Activated naive CD4-positive, alpha-beta T cell treated with anti-CD3 and anti-CD28 coated beads, Interleukin-2, amount 50 U/mL, for 72 hours (primary cell): ENCODE results near the gene CTNNA1. TPM values are rescaled to one million over a fixed set of nuclear protein-coding genes. Genes with fewer than 3 reads are reported as not detected.
"Not testable (repeated sequence)": the region's sequence is repeated elsewhere in the genome, so short reads cannot be mapped to it uniquely, and the experiment has no call there.

ENCODE experiments used
- ATAC-seq, 2 donors: fragments of 150-1000 bp; cut with Tn5 transposase; 2 replicates each; pipeline ENCODE4 v1.10.0; 2021; ENCODE audit warnings: mild to moderate bottlenecking in 2 of 2, moderate library complexity in 2 of 2
- DNase-seq, 2 donors: peaks; one replicate each; pipeline ENCODE4 v3.0.0; 2021 to 2022; ENCODE audit warnings: low spot score in 2 of 2
- H3K27ac Mint-ChIP-seq, 2 donors: one replicate each; pipeline ENCODE4 v1.8.0; 2022; ENCODE audit warnings: mild to moderate bottlenecking in 2 of 2, mixed read lengths in 2 of 2
- H3K36me3 Mint-ChIP-seq, 2 donors: one replicate each; pipeline ENCODE4 v1.8.0; 2022; ENCODE audit warnings: mixed read lengths in 2 of 2
- H3K9me3 Mint-ChIP-seq, 2 donors: one replicate each; pipeline ENCODE4 v1.8.0; 2022; ENCODE audit warnings: mixed read lengths in 2 of 2
- total RNA-seq, 2 donors: library from RNA; stranded (reverse); gene quantifications; one replicate each; pipeline ENCODE4 v1.2.3, GENCODE V29; 2022

The CTNNA1 gene
- total RNA-seq, 2 donors from 2014 or later, result 89.2 to 224 TPM

- ATAC-seq (no peak), DNase-seq (no peak)
- H3K9me3 Mint-ChIP-seq, result no peaks in the 10 kb centered on the region
- no peaks in the 10 kb centered on the region for H3K36me3 Mint-ChIP-seq
- no peak overlapping the region for H3K27ac Mint-ChIP-seq
Observed at GRCh38 chr5:138819081-138819480, 65.9 kb downstream of the CTNNA1 start.

- no peaks in the 10 kb centered on the region for H3K36me3 Mint-ChIP-seq
- no peak overlapping the region for H3K27ac Mint-ChIP-seq
- ATAC-seq, result no peak
- H3K9me3 Mint-ChIP-seq, result no peaks in the 10 kb centered on the region
- no peak for DNase-seq
Observed at GRCh38 chr5:138820695-138821094, 67.5 kb downstream of the CTNNA1 start.

- no peak overlapping the region for H3K27ac Mint-ChIP-seq
- ATAC-seq, result peak; percentile 13 to 45
- no peak for DNase-seq
- H3K36me3 Mint-ChIP-seq, result no peaks in the 10 kb centered on the region
- no peaks in the 10 kb centered on the region for H3K9me3 Mint-ChIP-seq
Observed at GRCh38 chr5:138824516-138824915, 71.3 kb downstream of the CTNNA1 start.

GRCh38 chr5:138824924-138825863 lies 72.0 kb downstream of the CTNNA1 start:
- Mint-ChIP-seq H3K27ac (no peak overlapping the region), H3K9me3 (no peaks in the 10 kb centered on the region), H3K36me3 (no peaks in the 10 kb centered on the region)
- DNase-seq (no peak), ATAC-seq (peak; percentile 43 to 78)

- no peaks in the 10 kb centered on the region for H3K36me3 Mint-ChIP-seq
- DNase-seq (no peak), ATAC-seq (no peak)
- no peak overlapping the region for H3K27ac Mint-ChIP-seq
- no peaks in the 10 kb centered on the region for H3K9me3 Mint-ChIP-seq
Observed at GRCh38 chr5:138828556-138828955, 75.3 kb downstream of the CTNNA1 start.

- H3K9me3 Mint-ChIP-seq, result no peaks in the 10 kb centered on the region
- ATAC-seq (peak in 1 of 2 donors; percentile 24), DNase-seq (no peak)
- H3K27ac Mint-ChIP-seq, result no peak overlapping the region
- H3K36me3 Mint-ChIP-seq, result no peaks in the 10 kb centered on the region
Observed at GRCh38 chr5:138829341-138829740, 76.1 kb downstream of the CTNNA1 start.

GRCh38 chr5:138831703-138832102 lies 78.5 kb downstream of the CTNNA1 start:
- no peak for ATAC-seq
- H3K36me3 Mint-ChIP-seq, result no peaks in the 10 kb centered on the region
- no peaks in the 10 kb centered on the region for H3K9me3 Mint-ChIP-seq
- no peak overlapping the region for H3K27ac Mint-ChIP-seq
- no peak for DNase-seq

- no peak overlapping the region for H3K27ac Mint-ChIP-seq
- DNase-seq, result no peak
- ATAC-seq, result no peak
- no peaks in the 10 kb centered on the region for H3K36me3 Mint-ChIP-seq
- H3K9me3 Mint-ChIP-seq, result no peaks in the 10 kb centered on the region
Observed at GRCh38 chr5:138832218-138832617, 79.0 kb downstream of the CTNNA1 start.

- DNase-seq, result no peak
- no peak for ATAC-seq
- H3K27ac Mint-ChIP-seq, result no peak overlapping the region
- H3K9me3 Mint-ChIP-seq, result no peaks in the 10 kb centered on the region
- H3K36me3 Mint-ChIP-seq, result no peaks in the 10 kb centered on the region
Observed at GRCh38 chr5:138833080-138833479, 79.9 kb downstream of the CTNNA1 start.

- DNase-seq (no peak), ATAC-seq (no peak)
- Mint-ChIP-seq H3K9me3 (no peaks in the 10 kb centered on the region), H3K27ac (no peak overlapping the region), H3K36me3 (no peaks in the 10 kb centered on the region)
Observed at GRCh38 chr5:138833726-138834480, 80.7 kb downstream of the CTNNA1 start.

- not testable (repeated sequence) for ATAC-seq, DNase-seq, H3K9me3 Mint-ChIP-seq, H3K27ac Mint-ChIP-seq, H3K36me3 Mint-ChIP-seq
Observed at GRCh38 chr5:138834853-138835252, 81.6 kb downstream of the CTNNA1 start.

- ATAC-seq (no peak), DNase-seq (no peak)
- no peaks in the 10 kb centered on the region for H3K36me3 Mint-ChIP-seq
- no peak overlapping the region for H3K27ac Mint-ChIP-seq
- no peaks in the 10 kb centered on the region for H3K9me3 Mint-ChIP-seq
Observed at GRCh38 chr5:138837160-138837559, 83.9 kb downstream of the CTNNA1 start.

GRCh38 chr5:138840103-138840502 lies 86.9 kb downstream of the CTNNA1 start:
- no peak for ATAC-seq
- H3K27ac Mint-ChIP-seq, result no peak overlapping the region
- DNase-seq, result no peak
- no peaks in the 10 kb centered on the region for H3K36me3 Mint-ChIP-seq
- no peaks in the 10 kb centered on the region for H3K9me3 Mint-ChIP-seq

GRCh38 chr5:138841531-138841930 lies 88.3 kb downstream of the CTNNA1 start:
- Mint-ChIP-seq H3K9me3 (no peaks in the 10 kb centered on the region), H3K36me3 (no peaks in the 10 kb centered on the region), H3K27ac (no peak overlapping the region)
- DNase-seq, result no peak
- no peak for ATAC-seq

- no peak overlapping the region for H3K27ac Mint-ChIP-seq
- no peaks in the 10 kb centered on the region for H3K9me3 Mint-ChIP-seq
- DNase-seq (no peak), ATAC-seq (no peak)
- no peaks in the 10 kb centered on the region for H3K36me3 Mint-ChIP-seq
Observed at GRCh38 chr5:138843316-138844124, 90.3 kb downstream of the CTNNA1 start.

GRCh38 chr5:138844125-138844461 lies 90.9 kb downstream of the CTNNA1 start:
- DNase-seq, result no peak
- ATAC-seq, result no peak

More at GRCh38 chr5:138844125-138844461, 90.9 kb downstream of the CTNNA1 start:
- Mint-ChIP-seq H3K36me3 (no peaks in the 10 kb centered on the region), H3K27ac (no peak overlapping the region), H3K9me3 (no peaks in the 10 kb centered on the region)
